ENCODE data around the gene WDR87. TPM values are rescaled to one million over a fixed set of nuclear protein-coding genes. Genes with fewer than 3 reads are reported as not detected.

WDR87 gene
- total and polyA plus RNA-seq, 9 of the 15 experiments (the other 6 are each of a cell fraction or from before 2014, with no cell fraction given) = not detected

DNA sequence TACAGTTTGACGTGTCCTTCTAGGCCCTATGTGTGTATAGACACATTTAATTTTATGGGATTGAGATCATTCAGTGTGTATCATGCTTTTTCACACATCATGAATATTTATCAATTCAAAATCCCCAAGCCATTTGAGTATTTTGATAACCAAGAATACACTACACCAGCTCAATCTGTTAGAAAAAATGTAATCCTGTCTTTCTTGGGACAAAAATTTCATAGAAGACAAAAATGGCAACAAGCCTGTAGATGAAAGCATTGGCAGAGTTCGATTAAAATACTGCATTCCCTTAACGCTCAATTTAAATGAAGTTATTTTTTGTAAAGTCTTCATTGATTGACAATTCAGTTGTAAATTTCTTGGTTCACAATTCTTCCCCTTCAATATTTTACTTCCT, 41.9 kb downstream of the WDR87 start:
- WGBS (ENCODE audit: insufficient coverage, low coverage, missing lambda C conversion rate) = 2% methylated on average over 3 of the region's 3 CpGs
- ChIA-PET CTCF (ENCODE audit: low intra/inter-chr PET ratio) (no interaction called here), POLR2A (interaction anchor here (0.6 kb wide), 1 partner anchor 436 kb away, joined by 3 read pairs; no protein-coding TSS in a partner anchor)
- ATAC-seq = no peak
- H3K9ac ChIP-seq (ENCODE audit: insufficient read depth in 1 of 2, low read depth in 2 of 2, low read length in 2 of 2) = no peak overlapping the region
- no peaks in the 10 kb centered on the region for H3K9me3 ChIP-seq (replicated peaks; ENCODE audit: control insufficient read depth, insufficient read depth, low read depth, low read length)
- H2AFZ ChIP-seq (ENCODE audit: low read depth, low read length) = no peak overlapping the region
- H4K20me1 ChIP-seq (replicated peaks; ENCODE audit: control insufficient read depth, insufficient read depth, low read length) = no peaks in the 10 kb centered on the region
- no peak overlapping the region for H3K4me2 ChIP-seq (ENCODE audit: insufficient read depth, low read length)
- no peaks in the 10 kb centered on the region for H3K9me1 ChIP-seq (ENCODE audit: control insufficient read depth, insufficient read depth, low read length)
- TF ChIP-seq POU5F1 (IDR thresholded peaks at IDR 0.05; ENCODE audit: borderline replicate concordance, low read depth, low read length, partially characterized antibody) (no peak), XRCC3 (IDR thresholded peaks at IDR 0.05) (no peak), PYGO2 (tag; IDR thresholded peaks at IDR 0.05) (no peak), PTTG1 (tag; IDR thresholded peaks at IDR 0.05; ENCODE audit: low read depth) (no peak), RFX7 (CRISPR knock-in tag; IDR thresholded peaks at IDR 0.05) (no peak), ZNF77 (CRISPR knock-in tag; IDR thresholded peaks at IDR 0.05) (no peak), ZNF274 (IDR thresholded peaks at IDR 0.05; ENCODE audit: borderline replicate concordance, low read depth, low read length) (no peak)
- TF ChIP-seq, protein P1, sequence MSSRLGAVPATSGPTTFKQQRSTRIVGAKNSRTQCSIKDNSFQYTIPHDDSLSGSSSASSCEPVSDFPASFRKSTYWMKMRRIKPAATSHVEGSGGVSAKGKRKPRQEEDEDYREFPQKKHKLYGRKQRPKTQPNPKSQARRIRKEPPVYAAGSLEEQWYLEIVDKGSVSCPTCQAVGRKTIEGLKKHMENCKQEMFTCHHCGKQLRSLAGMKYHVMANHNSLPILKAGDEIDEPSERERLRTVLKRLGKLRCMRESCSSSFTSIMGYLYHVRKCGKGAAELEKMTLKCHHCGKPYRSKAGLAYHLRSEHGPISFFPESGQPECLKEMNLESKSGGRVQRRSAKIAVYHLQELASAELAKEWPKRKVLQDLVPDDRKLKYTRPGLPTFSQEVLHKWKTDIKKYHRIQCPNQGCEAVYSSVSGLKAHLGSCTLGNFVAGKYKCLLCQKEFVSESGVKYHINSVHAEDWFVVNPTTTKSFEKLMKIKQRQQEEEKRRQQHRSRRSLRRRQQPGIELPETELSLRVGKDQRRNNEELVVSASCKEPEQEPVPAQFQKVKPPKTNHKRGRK (tag; IDR thresholded peaks at IDR 0.05) = no peak
- TF ChIP-seq, protein P2, sequence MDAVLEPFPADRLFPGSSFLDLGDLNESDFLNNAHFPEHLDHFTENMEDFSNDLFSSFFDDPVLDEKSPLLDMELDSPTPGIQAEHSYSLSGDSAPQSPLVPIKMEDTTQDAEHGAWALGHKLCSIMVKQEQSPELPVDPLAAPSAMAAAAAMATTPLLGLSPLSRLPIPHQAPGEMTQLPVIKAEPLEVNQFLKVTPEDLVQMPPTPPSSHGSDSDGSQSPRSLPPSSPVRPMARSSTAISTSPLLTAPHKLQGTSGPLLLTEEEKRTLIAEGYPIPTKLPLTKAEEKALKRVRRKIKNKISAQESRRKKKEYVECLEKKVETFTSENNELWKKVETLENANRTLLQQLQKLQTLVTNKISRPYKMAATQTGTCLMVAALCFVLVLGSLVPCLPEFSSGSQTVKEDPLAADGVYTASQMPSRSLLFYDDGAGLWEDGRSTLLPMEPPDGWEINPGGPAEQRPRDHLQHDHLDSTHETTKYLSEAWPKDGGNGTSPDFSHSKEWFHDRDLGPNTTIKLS (IDR thresholded peaks at IDR 0.05; ENCODE audit: borderline replicate concordance, low read depth) = no peak
- in situ Hi-C loops (cut with MboI) (no loop called here), intact Hi-C loops (cut with micrococcal nuclease) (no loop called here)
- no peaks in the 10 kb centered on the region for H3K79me2 ChIP-seq (ENCODE audit: control insufficient read depth, insufficient read depth, low read length)
- H3K27me3 ChIP-seq (ENCODE audit: control insufficient read depth in 2 of 2, insufficient read depth in 2 of 2, low read length in 2 of 2) = no peaks in the 10 kb centered on the region
- no peak for DNase-seq (ENCODE audit: extremely low read depth in 1 of 4, low spot score in 3 of 4)
- no peaks in the 10 kb centered on the region for H3K36me3 ChIP-seq (ENCODE audit: control insufficient read depth, insufficient read depth, low read length)
- no peaks in the 10 kb centered on the region for H3K4me1 ChIP-seq (replicated peaks in 1 of 2; ENCODE audit: control insufficient read depth in 2 of 2, insufficient read depth in 2 of 2, low read length in 2 of 2)
- FAIRE-seq = no peak
- H3K27ac ChIP-seq (ENCODE audit: extremely low read depth, low read depth, low read length) = no peak overlapping the region
- no peak overlapping the region for H3K4me3 ChIP-seq
- BruUV-seq (replicated peaks) = no TSS peak

All from K562 (cell line).